Brain pericyte (primary cell): ENCODE measurements around the gene SRPRA.

Experiments used
- DNase-seq: peaks from one replicate; pipeline ENCODE4 v3.0.0-alpha.2; 2012; ENCODE audit warnings: low read depth, low spot score

Gene SRPRA

GRCh38 chr11:126231725-126232459, 36.8 kb downstream of the SRPRA start:
- DNase-seq = no peak

DNA sequence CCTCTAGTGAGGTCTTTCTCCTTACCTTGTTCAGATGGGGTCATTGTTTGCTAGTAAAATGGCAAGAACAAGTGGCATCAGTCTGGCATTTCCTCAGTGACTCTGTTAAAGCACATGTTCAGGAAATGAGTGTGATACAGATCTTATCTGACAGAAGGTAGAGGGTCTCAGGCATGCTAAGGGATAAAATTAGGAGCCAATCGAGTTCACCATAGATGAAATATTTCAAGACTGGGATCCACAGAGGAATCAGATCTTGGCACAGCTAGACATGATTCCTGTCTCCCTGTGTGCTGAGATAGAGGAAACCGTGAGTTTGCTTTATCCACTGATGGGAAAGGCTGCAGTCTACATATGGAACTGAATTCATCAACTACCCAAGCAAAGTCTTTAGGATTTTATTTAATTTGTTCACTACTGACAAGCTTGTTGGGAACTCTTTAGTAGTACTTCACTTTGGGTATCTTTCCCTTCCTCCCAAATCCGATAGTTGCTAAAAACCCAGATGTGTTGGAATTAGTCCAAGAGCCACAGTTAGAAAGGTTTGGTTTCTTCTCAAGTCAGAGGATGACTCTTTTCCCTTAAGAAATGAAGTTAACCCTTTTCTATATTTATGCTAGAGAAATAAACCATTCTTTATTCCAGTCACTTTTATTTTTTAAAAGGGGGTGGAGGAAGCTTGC, 38.7 kb downstream of the SRPRA start:
- DNase-seq = no peak

GRCh38 chr11:126226334-126227084, 42.2 kb downstream of the SRPRA start:
- no peak for DNase-seq

- no peak for DNase-seq
Observed at GRCh38 chr11:126225295-126225665, 43.4 kb downstream of the SRPRA start.

DNA sequence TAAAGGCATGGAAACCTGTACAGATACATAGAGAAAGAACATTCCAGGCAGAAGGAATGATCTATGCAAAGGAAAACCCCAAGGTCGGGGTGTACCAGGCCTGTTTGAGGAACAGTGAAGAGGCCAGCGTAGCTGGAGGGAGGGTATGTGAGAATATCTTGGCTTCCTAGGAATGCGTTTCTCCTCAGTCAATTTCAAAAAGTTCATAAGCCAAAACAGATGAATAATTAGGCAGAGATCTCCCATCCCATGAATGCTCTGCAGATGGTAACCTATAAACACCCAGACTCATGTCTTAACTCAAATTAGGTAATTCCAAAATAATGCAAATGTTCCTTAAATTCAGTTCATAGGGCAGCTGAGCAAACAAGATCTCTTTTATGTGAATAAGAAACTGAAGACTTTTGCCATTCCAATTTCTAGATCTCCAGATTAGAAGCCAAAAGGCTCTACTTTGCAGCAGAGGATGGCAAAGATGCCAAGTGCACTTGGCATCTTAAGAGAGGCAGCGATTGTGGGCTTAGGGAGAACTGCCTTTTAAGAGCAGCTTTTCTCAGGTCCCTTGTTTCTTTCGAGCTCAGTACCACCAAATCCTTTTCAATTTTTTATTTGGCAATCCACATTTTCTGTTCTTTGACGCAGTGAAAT, 43.9 kb downstream of the SRPRA start:
- no peak for DNase-seq

DNA sequence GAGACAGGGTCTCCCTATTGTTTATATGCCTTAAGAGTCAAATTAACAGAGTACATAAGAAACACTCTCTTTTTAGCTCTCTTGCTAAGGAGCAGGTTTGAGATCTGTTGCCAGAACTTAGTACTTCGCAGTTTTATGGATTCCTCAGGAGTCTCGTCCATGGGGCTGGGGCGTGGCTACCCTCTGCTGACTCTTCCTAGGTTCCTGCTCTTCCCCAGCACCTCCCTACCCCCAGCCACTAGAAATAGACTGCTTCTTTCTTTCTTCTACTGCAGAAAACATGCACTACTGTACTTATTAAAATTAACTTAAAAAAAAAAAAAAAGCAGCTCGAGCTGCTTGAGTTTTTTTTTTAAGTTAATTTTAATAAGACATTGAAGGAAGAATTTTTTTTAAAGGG, 49.1 kb downstream of the SRPRA start:
- no peak for DNase-seq

DNA sequence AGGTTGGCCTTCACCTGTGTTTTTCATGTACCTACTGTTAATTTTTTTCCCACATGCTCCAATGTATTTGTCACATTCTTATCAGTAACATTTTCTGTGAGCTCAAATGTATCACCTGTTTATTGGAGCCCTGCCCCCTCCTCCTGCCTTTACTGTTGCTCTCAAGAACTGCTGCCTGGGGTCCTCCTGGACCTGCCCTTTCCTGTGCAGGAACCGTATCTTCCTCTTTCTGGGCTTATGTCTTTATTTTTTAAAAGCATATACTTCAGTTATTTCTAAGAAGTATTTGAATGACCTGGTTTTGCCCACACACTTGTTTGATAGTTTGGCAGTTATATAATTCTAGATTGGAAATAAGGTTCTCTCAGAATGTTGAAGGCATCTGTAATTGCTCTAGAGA, 51.2 kb downstream of the SRPRA start:
- DNase-seq = no peak

GRCh38 chr11:126216526-126217305, 52.0 kb downstream of the SRPRA start:
- no peak for DNase-seq

- DNase-seq = no peak
Observed at GRCh38 chr11:126214841-126215240, 53.9 kb downstream of the SRPRA start.

DNA sequence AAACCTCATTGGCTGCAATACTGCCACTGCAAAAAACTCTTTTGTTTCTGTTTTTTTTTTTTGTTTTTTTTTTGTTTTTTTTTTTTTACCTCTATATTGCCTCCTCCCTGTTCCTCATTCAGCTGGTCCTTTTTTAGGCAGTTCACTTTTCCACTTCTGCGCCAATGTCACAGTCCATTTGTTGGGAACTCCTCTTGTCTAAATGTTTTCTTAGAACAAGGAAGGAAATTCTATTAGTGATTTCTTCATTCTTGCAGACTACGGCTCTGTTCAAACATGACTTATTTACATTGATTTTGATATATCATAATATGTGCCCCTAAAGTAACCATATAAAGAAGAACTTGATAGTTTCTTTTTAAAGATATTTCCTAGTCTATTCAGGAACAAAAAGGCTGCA, 54.3 kb downstream of the SRPRA start:
- DNase-seq = no peak
